Neural cell (in vitro differentiated cells): ENCODE data around the gene MFN1. TPM values are rescaled to one million over a fixed set of nuclear protein-coding genes. Genes with fewer than 3 reads are reported as not detected.

Experiments used
- H2AFZ ChIP-seq: fragments of 200-600, 300-800 bp; sonication (generic), shearing (Covaris generic); 2 replicates; pipeline ENCODE4 v1.6.0; 2014; ENCODE audit warnings: low read depth, mild to moderate bottlenecking, antibody characterized with exemption, low read length, moderate library complexity
- H3F3A ChIP-seq: fragments of 200-600 bp; shearing (Covaris generic); 2 replicates; pipeline ENCODE4 v1.6.1; 2016; ENCODE audit warnings: mild to moderate bottlenecking, moderate library complexity, mixed read lengths, antibody characterized with exemption, low read length; ENCODE audit not compliant: insufficient read depth, poor library complexity, severe bottlenecking
- H3K27ac ChIP-seq: fragments of 200-600, 300-800 bp; sonication (generic), shearing (Covaris generic); 2 replicates; pipeline ENCODE4 v1.5.1; 2014; ENCODE audit warnings: mild to moderate bottlenecking, low read length, moderate library complexity
- H3K27me3 ChIP-seq: fragments of 300-800, 200-600 bp; sonication (generic), shearing (Covaris generic); 2 replicates; pipeline ENCODE4 v1.6.0; 2014; ENCODE audit warnings: mild to moderate bottlenecking, low read depth, low read length, moderate library complexity; ENCODE audit not compliant: insufficient read depth
- H3K36me3 ChIP-seq: fragments of 300-800, 200-600 bp; sonication (generic), shearing (Covaris generic); 2 replicates; pipeline ENCODE4 v1.5.1; 2014; ENCODE audit warnings: mild to moderate bottlenecking, antibody characterized with exemption, low read length, moderate library complexity; ENCODE audit not compliant: insufficient read depth
- H3K4me2 ChIP-seq: fragments of 300-800, 200-600 bp; sonication (generic), shearing (Covaris generic); 2 replicates; pipeline ENCODE4 v1.6.0; 2014; ENCODE audit warnings: mild to moderate bottlenecking, low read length
- H3K4me3 ChIP-seq: fragments of 300-800, 200-600 bp; sonication (generic), shearing (Covaris generic); 2 replicates; pipeline ENCODE4 v1.5.1; 2014; ENCODE audit warnings: mild to moderate bottlenecking, low read length, moderate library complexity
- H3K79me2 ChIP-seq: fragments of 200-600 bp; shearing (Covaris generic); replicated peaks from 2 replicates; pipeline ENCODE4 v1.6.0; 2014; ENCODE audit warnings: mild to moderate bottlenecking, low read length, moderate library complexity; ENCODE audit not compliant: insufficient read depth
- H3K9ac ChIP-seq: fragments of 300-800, 200-600 bp; sonication (generic), shearing (Covaris generic); 2 replicates; pipeline ENCODE4 v1.6.1; 2016; ENCODE audit warnings: mild to moderate bottlenecking, low read length, mixed read lengths
- H3K9me2 ChIP-seq: fragments of 200-600 bp; shearing (Covaris generic); 2 replicates; pipeline ENCODE4 v1.6.1; 2016; ENCODE audit warnings: mild to moderate bottlenecking, low read length, mixed read lengths; ENCODE audit not compliant: insufficient read depth
- H3K9me3 ChIP-seq: fragments of 200-600, 300-800 bp; sonication (generic), shearing (Covaris generic); 2 replicates; pipeline ENCODE4 v1.6.1; 2016; ENCODE audit warnings: mild to moderate bottlenecking, mixed run types, low read length, moderate library complexity, mixed read lengths
- H4K20me1 ChIP-seq: fragments of 200-600 bp; shearing (Covaris generic); 2 replicates; pipeline ENCODE4 v1.6.1; 2016; ENCODE audit warnings: mild to moderate bottlenecking, mixed run types; ENCODE audit not compliant: insufficient read depth
- CTCF ChIP-seq: fragments of 450-650 bp; IDR thresholded peaks from 2 replicates; pipeline ENCODE4 v1.5.1; 2014; ENCODE audit warnings: antibody characterized with exemption, mild to moderate bottlenecking, moderate library complexity; ENCODE audit not compliant: poor library complexity, severe bottlenecking
- EP300 ChIP-seq: fragments of 450-650 bp; conservative IDR thresholded peaks from 2 replicates; pipeline ENCODE4 v1.6.1; 2014; ENCODE audit warnings: antibody characterized with exemption, mild to moderate bottlenecking, moderate library complexity; ENCODE audit not compliant: poor library complexity, severe bottlenecking
- EZH2 ChIP-seq: fragments of 200-600, 300-800 bp; shearing (Covaris generic), sonication (generic); IDR thresholded peaks from 2 replicates; pipeline ENCODE4 v1.6.1; 2014; ENCODE audit warnings: antibody characterized with exemption, low read length, borderline replicate concordance, mild to moderate bottlenecking; ENCODE audit not compliant: insufficient read depth, poor library complexity, severe bottlenecking
- MXI1 ChIP-seq: fragments of 450-650 bp; conservative IDR thresholded peaks from 2 replicates; pipeline ENCODE4 v1.6.1; 2014; ENCODE audit warnings: antibody characterized with exemption, mild to moderate bottlenecking; ENCODE audit not compliant: poor library complexity, severe bottlenecking
- POLR2AphosphoS5 ChIP-seq: IDR thresholded peaks from 2 replicates; pipeline ENCODE4 v1.6.1; 2012
- RAD21 ChIP-seq: fragments of 450-650 bp; conservative IDR thresholded peaks from 2 replicates; pipeline ENCODE4 v1.6.1; 2014; ENCODE audit warnings: antibody characterized with exemption, mild to moderate bottlenecking, moderate library complexity
- REST ChIP-seq: IDR thresholded peaks from 2 replicates; pipeline ENCODE4 v1.6.1; 2012; ENCODE audit warnings: borderline replicate concordance
- SMC3 ChIP-seq: fragments of 450-650 bp; conservative IDR thresholded peaks from 2 replicates; pipeline ENCODE4 v1.6.1; 2014; ENCODE audit warnings: antibody characterized with exemption, mild to moderate bottlenecking, moderate library complexity; ENCODE audit not compliant: poor library complexity
- TAF1 ChIP-seq: IDR thresholded peaks from 2 replicates; pipeline ENCODE4 v1.6.1; 2012; ENCODE audit warnings: low read depth
- polyA plus RNA-seq: library from polyadenylated mRNA; depleted of rRNA; stranded (reverse); fragments of >200 nt; gene quantifications from 2 replicates; pipeline ENCODE4 v1.2.3, GENCODE V29; 2014

MFN1 gene
- polyA plus RNA-seq, 1 donor from 2014 or later: 78.8 TPM

GRCh38 chr3:179336345-179336929 is 11.1 kb upstream of the MFN1 start:
- Histone ChIP-seq H3F3A (no peaks in the 10 kb centered on the region), H3K27me3 (no peaks in the 10 kb centered on the region), H2AFZ (no peak overlapping the region), H3K9me2 (no peaks in the 10 kb centered on the region), H3K9ac (no peak overlapping the region), H3K4me3 (no peak overlapping the region), H3K27ac (no peak overlapping the region), H3K36me3 (no peaks in the 10 kb centered on the region), H4K20me1 (no peaks in the 10 kb centered on the region), H3K9me3 (no peaks in the 10 kb centered on the region), H3K79me2 (no peaks in the 10 kb centered on the region), H3K4me2 (no peak overlapping the region)
- no peak for TF ChIP-seq MXI1

- H3F3A ChIP-seq: no peaks in the 10 kb centered on the region
- H3K27ac ChIP-seq: no peak overlapping the region
- TF ChIP-seq EP300 (no peak), SMC3 (no peak), REST (no peak), RAD21 (no peak), TAF1 (no peak), CTCF (no peak), POLR2AphosphoS5 (no peak), MXI1 (no peak), EZH2 (no peak)
Observed at GRCh38 chr3:179348325-179349013, 960 bp downstream of the MFN1 start.

More at GRCh38 chr3:179348325-179349013, 960 bp downstream of the MFN1 start:
- peak overlapping the region; percentile 91 for H3K4me3 ChIP-seq
- peak overlapping the region; percentile 38 for H3K4me2 ChIP-seq
- peak overlapping the region; percentile 67 for H3K9ac ChIP-seq
- H2AFZ ChIP-seq: no peak overlapping the region
- H3K9me2 ChIP-seq: no peaks in the 10 kb centered on the region
- no peaks in the 10 kb centered on the region for H3K9me3 ChIP-seq
- peaks cover 9% of the 10 kb centered on the region for H3K79me2 ChIP-seq
- H4K20me1 ChIP-seq: no peaks in the 10 kb centered on the region
- H3K36me3 ChIP-seq: no peaks in the 10 kb centered on the region
- no peaks in the 10 kb centered on the region for H3K27me3 ChIP-seq
